GM18526 (cell line): ENCODE data around the gene HGF.

Experiments
- POLR2A ChIP-seq: IDR thresholded peaks from 3 replicates; pipeline ENCODE4 v1.6.1; 2011; ENCODE audit not compliant: insufficient read length; ENCODE audit errors: extremely low read depth

HGF gene

GRCh38 chr7:81751619-81752317, 18.1 kb downstream of the HGF start:
- no peak for TF ChIP-seq POLR2A

GRCh38 chr7:81745637-81746036, 24.2 kb downstream of the HGF start:
- no peak for TF ChIP-seq POLR2A

- no peak for TF ChIP-seq POLR2A
Measured at GRCh38 chr7:81744389-81744788, 25.5 kb downstream of the HGF start.

GRCh38 chr7:81743665-81744064, 26.2 kb downstream of the HGF start:
- TF ChIP-seq POLR2A = no peak

- TF ChIP-seq POLR2A = no peak
Measured at GRCh38 chr7:81743201-81743600, 26.6 kb downstream of the HGF start.

- TF ChIP-seq POLR2A = no peak
Measured at GRCh38 chr7:81740403-81740802, 29.4 kb downstream of the HGF start.

- TF ChIP-seq POLR2A = no peak
Measured at GRCh38 chr7:81736091-81736490, 33.8 kb downstream of the HGF start.

GRCh38 chr7:81725812-81726127, 44.1 kb downstream of the HGF start:
- no peak for TF ChIP-seq POLR2A

GRCh38 chr7:81725003-81725811, 44.6 kb downstream of the HGF start:
- no peak for TF ChIP-seq POLR2A

- TF ChIP-seq POLR2A = no peak
Measured at GRCh38 chr7:81721437-81721836, 48.4 kb downstream of the HGF start.

- TF ChIP-seq POLR2A = no peak
Measured at GRCh38 chr7:81719865-81720264, 50.0 kb downstream of the HGF start.

- TF ChIP-seq POLR2A = no peak
Measured at GRCh38 chr7:81715984-81716588, 53.8 kb downstream of the HGF start.

- TF ChIP-seq POLR2A = no peak
Measured at GRCh38 chr7:81714306-81714705, 55.5 kb downstream of the HGF start.

GRCh38 chr7:81710751-81711150, 59.1 kb downstream of the HGF start:
- TF ChIP-seq POLR2A = no peak

GRCh38 chr7:81709836-81710235, 60.0 kb downstream of the HGF start:
- TF ChIP-seq POLR2A = no peak

GRCh38 chr7:81707966-81708365, 61.9 kb downstream of the HGF start:
- TF ChIP-seq POLR2A = no peak
